Glutamatergic neuron (in vitro differentiated cells): ENCODE data around the gene OTUD1. TPM values are rescaled to one million over a fixed set of nuclear protein-coding genes. Genes with fewer than 3 reads are reported as not detected.

ENCODE experiments used
- DNase-seq: peaks from one replicate; pipeline ENCODE4 v3.0.0; 2022
- H3K27ac Mint-ChIP-seq: one replicate; pipeline ENCODE4 v1.8.0; 2020; ENCODE audit warnings: mild to moderate bottlenecking, mixed read lengths, inconsistent platforms; ENCODE audit not compliant: unreplicated experiment
- H3K27me3 Mint-ChIP-seq: one replicate; pipeline ENCODE4 v1.8.0; 2020; ENCODE audit warnings: mild to moderate bottlenecking, moderate library complexity, mixed read lengths, inconsistent platforms; ENCODE audit not compliant: unreplicated experiment
- H3K36me3 Mint-ChIP-seq: one replicate; pipeline ENCODE4 v1.8.0; 2020; ENCODE audit warnings: mild to moderate bottlenecking, mixed read lengths, inconsistent platforms; ENCODE audit not compliant: unreplicated experiment
- H3K4me1 Mint-ChIP-seq: one replicate; pipeline ENCODE4 v1.8.0; 2020; ENCODE audit warnings: mild to moderate bottlenecking, low read depth, mixed read lengths, inconsistent platforms; ENCODE audit not compliant: unreplicated experiment
- H3K4me3 Mint-ChIP-seq: one replicate; pipeline ENCODE4 v1.8.0; 2020; ENCODE audit warnings: mild to moderate bottlenecking, mixed read lengths, inconsistent platforms; ENCODE audit not compliant: unreplicated experiment
- H3K9me3 Mint-ChIP-seq: one replicate; pipeline ENCODE4 v1.8.0; 2020; ENCODE audit warnings: mild to moderate bottlenecking, moderate library complexity, mixed read lengths, inconsistent platforms; ENCODE audit not compliant: unreplicated experiment
- CTCF ChIP-seq: fragments of 200-600 bp; sonication (generic); IDR thresholded peaks from one replicate; pipeline ENCODE4 v1.5.0; 2021; ENCODE audit not compliant: partially characterized antibody, unreplicated experiment
- total RNA-seq: library from RNA; stranded (reverse); fragmentation: NEBNext Ultra II Directional; extraction: Animal tissue kit (Norgen Biotek cat#: 25700); gene quantifications from one replicate; pipeline ENCODE4 v1.2.1, GENCODE V29; 2021; ENCODE audit not compliant: unreplicated experiment

OTUD1 gene
- total RNA-seq, 1 donor from 2014 or later: 1.8 TPM

DNA sequence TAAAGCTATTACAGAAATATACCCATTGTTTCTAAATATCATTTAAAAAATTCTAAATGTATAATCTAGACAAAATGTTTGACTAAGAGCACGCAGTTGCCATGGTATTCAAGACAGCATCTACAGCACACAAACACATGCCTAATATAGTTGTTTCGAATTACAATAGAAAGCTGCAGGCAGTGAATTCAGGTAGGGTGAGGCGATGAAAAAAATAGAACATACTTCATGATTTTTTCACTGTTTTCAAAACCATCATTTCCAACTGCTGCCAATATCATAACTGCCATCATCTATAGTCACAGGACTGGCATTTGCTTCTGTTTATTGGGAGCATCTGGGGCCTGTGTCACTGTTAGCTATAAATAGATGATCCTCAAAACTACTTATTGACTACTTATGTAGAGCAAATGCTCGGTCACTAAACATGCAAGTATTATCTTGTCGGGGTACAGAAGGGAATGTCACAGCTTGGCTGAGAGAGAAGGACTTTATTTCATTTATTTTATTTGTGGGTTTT, 34.4 kb upstream of the OTUD1 start:
- DNase-seq: no peak
- no peak for TF ChIP-seq CTCF
- no peaks in the 10 kb centered on the region for H3K27me3 Mint-ChIP-seq
- H3K4me3 Mint-ChIP-seq: no peak overlapping the region
- H3K9me3 Mint-ChIP-seq: no peaks in the 10 kb centered on the region
- no peaks in the 10 kb centered on the region for H3K4me1 Mint-ChIP-seq
- no peak overlapping the region for H3K27ac Mint-ChIP-seq
- no peaks in the 10 kb centered on the region for H3K36me3 Mint-ChIP-seq

DNA sequence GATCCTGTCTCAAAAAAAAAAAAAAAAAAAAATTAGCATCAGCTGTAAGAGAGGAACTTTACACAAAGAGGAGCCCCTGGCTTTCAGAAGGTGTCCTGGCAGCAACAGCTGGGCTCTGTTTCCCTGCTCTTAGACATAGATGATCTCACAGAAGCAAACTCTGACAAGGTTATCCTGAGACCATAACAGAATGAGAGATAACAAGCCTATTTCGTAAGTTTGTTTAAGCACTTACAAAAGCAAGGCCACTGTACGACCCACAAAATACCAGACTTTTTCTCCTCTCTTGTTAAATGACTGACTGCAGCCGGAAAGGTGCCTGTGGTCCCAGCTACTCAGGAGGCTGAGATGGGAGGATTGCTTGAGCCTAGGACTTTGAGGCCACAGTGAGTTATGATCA, 33.3 kb upstream of the OTUD1 start:
- Mint-ChIP-seq H3K4me1 (no peaks in the 10 kb centered on the region), H3K27ac (no peak overlapping the region), H3K4me3 (no peak overlapping the region), H3K9me3 (no peaks in the 10 kb centered on the region), H3K36me3 (no peaks in the 10 kb centered on the region), H3K27me3 (no peaks in the 10 kb centered on the region)
- DNase-seq: no peak
- no peak for TF ChIP-seq CTCF

GRCh38 chr10:23406409-23406808, 32.5 kb upstream of the OTUD1 start:
- Mint-ChIP-seq H3K27ac (no peak overlapping the region), H3K4me3 (no peak overlapping the region), H3K27me3 (no peaks in the 10 kb centered on the region), H3K4me1 (no peaks in the 10 kb centered on the region), H3K9me3 (no peaks in the 10 kb centered on the region), H3K36me3 (no peaks in the 10 kb centered on the region)
- TF ChIP-seq CTCF: no peak
- DNase-seq: no peak

DNA sequence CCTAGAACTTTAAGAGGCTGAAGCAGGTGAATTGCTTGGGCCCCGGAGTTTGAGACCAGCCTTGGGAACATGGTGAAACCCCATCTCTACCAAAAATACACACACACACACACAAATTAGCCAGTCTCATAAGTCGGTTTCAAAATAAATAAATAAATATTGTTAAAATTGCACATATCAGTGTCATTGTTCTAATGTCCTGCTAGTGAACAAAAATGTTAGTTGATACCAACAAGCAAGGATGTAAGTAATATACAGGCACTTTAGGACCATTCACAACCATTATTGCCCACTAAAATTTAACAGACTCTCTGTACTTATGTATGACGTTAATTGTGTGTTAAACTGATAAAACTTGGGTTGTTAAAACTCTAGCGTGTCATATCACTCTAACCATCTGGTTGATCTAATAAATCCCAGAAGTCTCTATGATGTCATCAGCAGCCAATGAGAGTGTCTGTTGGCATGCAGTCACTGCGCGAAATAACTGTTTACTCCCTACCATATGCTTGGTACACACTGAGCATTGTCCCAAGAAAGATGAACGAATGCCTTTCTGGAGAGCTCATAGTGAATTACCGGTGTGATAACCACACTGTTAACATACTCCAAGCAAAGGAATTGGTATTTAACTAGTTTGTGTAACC, 30.4 kb upstream of the OTUD1 start:
- Mint-ChIP-seq H3K4me1 (no peaks in the 10 kb centered on the region), H3K27me3 (no peaks in the 10 kb centered on the region), H3K9me3 (no peaks in the 10 kb centered on the region), H3K4me3 (no peak overlapping the region), H3K36me3 (no peaks in the 10 kb centered on the region), H3K27ac (no peak overlapping the region)
- DNase-seq: no peak
- no peak for TF ChIP-seq CTCF

DNA sequence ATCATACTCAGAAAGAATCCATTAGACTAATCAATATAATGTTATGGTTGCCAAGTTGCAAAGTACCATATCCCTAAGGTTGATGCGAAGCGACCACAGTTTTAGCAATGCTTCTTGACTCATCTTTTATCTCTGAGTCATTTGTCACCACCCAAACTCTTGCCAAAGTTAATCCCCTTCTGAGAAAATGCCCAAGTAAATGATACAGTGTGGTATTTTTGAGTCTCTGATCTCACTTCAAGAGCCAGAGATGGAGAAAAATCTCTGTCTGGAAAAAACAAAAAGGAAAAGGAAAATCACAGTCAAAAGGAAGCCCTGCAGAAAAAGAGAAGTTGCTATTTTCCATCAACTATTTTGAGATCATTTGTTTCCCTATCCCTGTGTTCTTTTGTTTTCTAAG, 26.7 kb upstream of the OTUD1 start:
- Mint-ChIP-seq H3K27ac (no peak overlapping the region), H3K36me3 (no peaks in the 10 kb centered on the region), H3K4me3 (no peak overlapping the region), H3K4me1 (no peaks in the 10 kb centered on the region), H3K27me3 (no peaks in the 10 kb centered on the region), H3K9me3 (no peaks in the 10 kb centered on the region)
- no peak for DNase-seq
- TF ChIP-seq CTCF: no peak
